Ovary (tissue), 3 donors: Measurements from ENCODE around the gene MEIS1.

Source experiments
- POLR2A ChIP-seq: fragments of 450-650 bp; IDR thresholded peaks from one replicate; pipeline ENCODE4 v1.6.1; 2017; ENCODE audit warnings: antibody characterized with exemption, mild to moderate bottlenecking, moderate library complexity
- TF ChIP-seq, protein P1 (sequence below), 3 donors: fragments of 450-650 bp in 2 of 3; fragments of 200-600 bp in 1 of 3; IDR thresholded peaks; one replicate each; pipeline versions ENCODE4 v1.5.1 to v1.8.0; 2016 to 2022; ENCODE audit warnings: antibody characterized with exemption in 3 of 3, mild to moderate bottlenecking in 1 of 3
- donor health status: DM: no; HTN: no; CAD: no.

DNA sequence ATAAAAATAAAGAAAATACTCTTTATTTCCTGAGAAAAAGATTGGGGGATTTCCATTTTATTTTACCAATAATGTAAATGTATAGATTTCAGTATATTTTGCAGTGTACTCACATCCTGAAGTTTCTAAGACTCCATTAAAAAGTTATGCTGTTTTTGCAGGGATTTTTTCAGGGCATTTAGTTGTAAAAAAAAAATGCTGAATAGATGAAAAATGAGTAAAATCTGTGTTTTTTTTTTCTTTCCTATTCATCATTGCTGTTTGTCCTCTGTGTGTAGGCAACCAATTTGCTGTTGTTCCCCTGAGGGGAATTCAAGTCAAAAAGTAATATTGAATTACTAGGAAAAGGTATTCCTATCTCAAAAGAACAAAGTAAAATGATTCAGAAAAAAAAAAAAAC lies 66.3 kb downstream of the MEIS1 start:
- TF ChIP-seq POLR2A = no peak
- TF ChIP-seq, protein P1, sequence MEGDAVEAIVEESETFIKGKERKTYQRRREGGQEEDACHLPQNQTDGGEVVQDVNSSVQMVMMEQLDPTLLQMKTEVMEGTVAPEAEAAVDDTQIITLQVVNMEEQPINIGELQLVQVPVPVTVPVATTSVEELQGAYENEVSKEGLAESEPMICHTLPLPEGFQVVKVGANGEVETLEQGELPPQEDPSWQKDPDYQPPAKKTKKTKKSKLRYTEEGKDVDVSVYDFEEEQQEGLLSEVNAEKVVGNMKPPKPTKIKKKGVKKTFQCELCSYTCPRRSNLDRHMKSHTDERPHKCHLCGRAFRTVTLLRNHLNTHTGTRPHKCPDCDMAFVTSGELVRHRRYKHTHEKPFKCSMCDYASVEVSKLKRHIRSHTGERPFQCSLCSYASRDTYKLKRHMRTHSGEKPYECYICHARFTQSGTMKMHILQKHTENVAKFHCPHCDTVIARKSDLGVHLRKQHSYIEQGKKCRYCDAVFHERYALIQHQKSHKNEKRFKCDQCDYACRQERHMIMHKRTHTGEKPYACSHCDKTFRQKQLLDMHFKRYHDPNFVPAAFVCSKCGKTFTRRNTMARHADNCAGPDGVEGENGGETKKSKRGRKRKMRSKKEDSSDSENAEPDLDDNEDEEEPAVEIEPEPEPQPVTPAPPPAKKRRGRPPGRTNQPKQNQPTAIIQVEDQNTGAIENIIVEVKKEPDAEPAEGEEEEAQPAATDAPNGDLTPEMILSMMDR (IDR thresholded peaks at IDR 0.05) = no peak
